H7 (cell line): ENCODE results near the gene PBX3. TPM values are rescaled to one million over a fixed set of nuclear protein-coding genes. Genes with fewer than 3 reads are reported as not detected.

Experiments used
- DNase-seq: peaks from one replicate; pipeline ENCODE4 v3.0.0; 2012
- H3K27me3 ChIP-seq: 2 replicates; pipeline ENCODE4 v1.6.0; 2011; ENCODE audit warnings: mild to moderate bottlenecking, low read length; ENCODE audit not compliant: control insufficient read depth, insufficient read depth
- H3K36me3 ChIP-seq: replicated peaks from 2 replicates; pipeline ENCODE4 v1.5.1; 2011; ENCODE audit warnings: low read length; ENCODE audit not compliant: control insufficient read depth, insufficient read depth
- H3K4me3 ChIP-seq: 2 replicates; pipeline ENCODE4 v1.5.1; 2011; ENCODE audit warnings: low read depth, mild to moderate bottlenecking, control low read depth, low read length, moderate library complexity; ENCODE audit not compliant: insufficient read depth
- total RNA-seq: library from RNA; depleted of rRNA; stranded (reverse); fragments of >200 nt; shearing (Covaris generic); gene quantifications from 2 replicates; pipeline ENCODE4 v1.2.3, GENCODE V29; 2014

The PBX3 gene
- total RNA-seq, 1 experiment from 2014 or later = 46.9 TPM

DNA sequence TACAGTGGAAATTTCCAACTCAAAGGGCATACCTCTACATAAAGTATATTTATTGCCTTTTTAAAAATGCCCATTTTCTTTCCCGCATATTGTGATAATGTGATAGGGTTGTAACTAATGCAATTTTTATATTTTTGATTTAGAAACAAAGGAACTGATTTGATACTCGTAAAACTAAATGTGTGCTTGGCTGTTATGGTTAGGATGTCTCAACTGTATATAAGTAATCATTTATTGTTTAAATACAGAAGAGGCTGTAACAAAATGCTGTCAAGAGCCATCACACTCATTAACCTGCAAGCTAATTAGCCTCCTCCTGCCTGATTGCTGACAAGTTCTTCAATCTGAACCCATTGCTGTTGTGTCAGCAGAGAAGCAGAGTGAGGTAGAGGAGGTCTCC lies 149.2 kb downstream of the PBX3 start:
- Histone ChIP-seq H3K36me3 (no peaks in the 10 kb centered on the region), H3K4me3 (no peak overlapping the region), H3K27me3 (no peaks in the 10 kb centered on the region)
- no peak for DNase-seq

GRCh38 chr9:125896964-125897363 lies 149.8 kb downstream of the PBX3 start:
- no peaks in the 10 kb centered on the region for H3K27me3 ChIP-seq
- H3K36me3 ChIP-seq = no peaks in the 10 kb centered on the region

GRCh38 chr9:125897481-125897880 lies 150.3 kb downstream of the PBX3 start:
- no peak for DNase-seq
- Histone ChIP-seq H3K27me3 (no peaks in the 10 kb centered on the region), H3K4me3 (no peak overlapping the region), H3K36me3 (no peaks in the 10 kb centered on the region)

More at GRCh38 chr9:125896964-125897363, 149.8 kb downstream of the PBX3 start:
- H3K4me3 ChIP-seq = no peak overlapping the region
- DNase-seq = no peak

DNA sequence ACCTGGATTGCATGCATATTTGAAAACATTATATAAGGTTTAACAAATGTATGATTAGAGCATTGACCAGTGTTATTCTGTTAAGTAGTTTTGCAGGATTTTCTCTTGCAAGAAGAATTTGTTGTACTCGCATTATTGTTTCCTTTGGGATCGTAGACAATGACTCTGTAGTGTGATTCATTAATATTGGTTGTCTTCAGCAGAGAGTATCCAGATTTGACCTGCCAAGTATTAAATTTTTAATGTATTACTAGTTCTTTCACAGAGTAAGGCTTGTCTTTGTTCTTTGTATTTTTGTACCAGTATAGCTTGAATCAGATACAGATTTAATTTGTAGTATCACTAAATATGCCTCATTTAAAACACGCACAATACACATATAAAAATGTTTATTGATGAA lies 155.0 kb downstream of the PBX3 start:
- DNase-seq = no peak
- H3K36me3 ChIP-seq = no peaks in the 10 kb centered on the region
- no peaks in the 10 kb centered on the region for H3K27me3 ChIP-seq
- no peak overlapping the region for H3K4me3 ChIP-seq

DNA sequence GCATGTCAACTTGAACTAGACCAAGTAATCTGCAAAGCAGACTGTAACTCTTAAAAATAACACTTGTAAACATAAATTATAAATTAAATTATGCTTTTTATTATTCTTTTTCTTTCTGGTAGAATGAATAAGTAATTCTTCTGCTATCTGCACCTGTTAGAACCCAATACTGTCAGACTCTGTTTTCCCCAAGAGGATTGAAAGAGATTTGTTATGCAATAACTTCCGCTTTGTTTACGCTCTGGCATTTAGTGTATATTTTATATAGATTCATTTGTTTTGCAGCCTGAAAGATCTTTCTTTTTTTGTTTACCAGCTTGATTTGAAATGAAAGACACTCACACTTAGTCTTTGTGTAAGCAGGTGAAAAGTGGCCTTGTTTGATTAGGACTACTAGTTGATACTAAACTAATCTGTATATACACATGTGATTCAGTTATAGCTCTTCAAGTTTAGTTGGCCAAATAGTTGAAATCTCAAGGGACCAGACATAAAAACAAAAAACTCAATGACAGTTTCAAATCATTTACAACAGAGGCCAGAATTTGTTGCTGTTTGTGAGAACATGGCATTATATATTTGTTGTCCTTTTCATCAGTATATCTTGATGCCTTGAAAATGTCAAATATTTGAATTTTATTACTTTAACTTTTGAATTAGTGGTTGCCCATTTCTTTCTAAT lies 155.8 kb downstream of the PBX3 start:
- DNase-seq = no peak
- Histone ChIP-seq H3K4me3 (no peak overlapping the region), H3K27me3 (no peaks in the 10 kb centered on the region), H3K36me3 (no peaks in the 10 kb centered on the region)

- Histone ChIP-seq H3K27me3 (no peaks in the 10 kb centered on the region), H3K36me3 (no peaks in the 10 kb centered on the region), H3K4me3 (no peak overlapping the region)
- DNase-seq = no peak
Measured at GRCh38 chr9:125904155-125904851, 157.1 kb downstream of the PBX3 start.

DNA sequence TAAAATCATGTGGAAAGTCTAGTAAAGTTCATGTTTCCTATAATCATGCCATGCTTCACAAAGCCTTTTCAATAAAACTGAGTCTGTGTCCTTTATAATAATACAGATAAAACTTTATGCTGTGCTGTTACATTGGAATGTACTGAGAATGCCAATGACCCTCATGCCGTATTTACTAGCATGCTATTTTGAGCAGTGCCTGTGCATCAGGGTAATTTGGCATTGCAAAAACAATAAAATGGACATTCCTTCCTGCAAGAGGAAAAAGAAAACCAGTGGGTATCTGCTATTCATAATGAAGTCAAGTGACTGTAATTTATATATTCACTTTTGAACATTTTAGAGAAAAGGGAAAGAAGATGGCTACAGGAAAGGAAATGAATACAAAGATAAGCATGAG lies 159.0 kb downstream of the PBX3 start:
- no peaks in the 10 kb centered on the region for H3K27me3 ChIP-seq
- no peak for DNase-seq

GRCh38 chr9:125906893-125907292 lies 159.7 kb downstream of the PBX3 start:
- no peak for DNase-seq
- H3K27me3 ChIP-seq = no peaks in the 10 kb centered on the region

More for the DNA sequence above, 159.0 kb downstream of the PBX3 start:
- Histone ChIP-seq H3K36me3 (no peaks in the 10 kb centered on the region), H3K4me3 (no peak overlapping the region)

DNA sequence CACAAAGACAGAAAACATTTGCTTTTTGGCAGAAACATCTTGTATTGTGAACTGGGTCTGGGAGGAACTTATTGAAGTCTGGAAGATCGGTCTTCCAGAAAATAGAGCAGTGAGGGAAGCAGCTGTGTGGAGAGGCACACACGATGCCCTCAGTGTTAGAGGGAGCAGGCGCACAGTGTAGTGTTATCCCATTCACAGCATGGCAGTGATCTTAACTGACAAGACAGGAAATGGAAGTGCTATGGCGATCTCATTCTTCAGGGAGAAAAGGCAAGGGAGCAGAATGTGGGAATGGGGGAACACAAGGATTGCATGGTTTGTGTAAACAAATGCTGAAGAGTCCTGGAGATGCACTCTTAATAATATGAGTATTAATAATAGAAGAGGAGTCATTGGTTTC lies 161.0 kb downstream of the PBX3 start:
- Histone ChIP-seq H3K4me3 (no peak overlapping the region), H3K27me3 (no peaks in the 10 kb centered on the region), H3K36me3 (no peaks in the 10 kb centered on the region)
- no peak for DNase-seq

More at GRCh38 chr9:125906893-125907292, 159.7 kb downstream of the PBX3 start:
- Histone ChIP-seq H3K36me3 (no peaks in the 10 kb centered on the region), H3K4me3 (no peak overlapping the region)

DNA sequence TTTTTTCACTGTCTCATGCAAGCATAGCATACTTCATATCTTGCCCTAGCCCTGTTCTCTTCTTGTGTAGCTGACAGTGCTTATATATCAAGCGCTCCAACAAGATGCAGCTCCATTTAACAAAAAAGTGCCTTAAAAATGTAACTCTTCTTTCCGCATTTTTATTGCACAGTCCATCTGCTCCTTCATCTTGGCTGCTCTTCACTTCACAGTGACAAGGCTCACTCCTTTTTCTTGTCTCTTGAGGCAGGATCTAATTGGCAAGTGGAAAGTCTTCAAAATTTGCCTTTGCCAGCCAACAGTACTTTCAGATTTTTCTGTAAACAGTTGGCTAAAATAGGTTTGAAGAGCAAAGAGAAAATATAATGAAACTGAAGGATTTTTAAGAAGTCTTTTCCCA lies 161.8 kb downstream of the PBX3 start:
- no peak for DNase-seq
- no peaks in the 10 kb centered on the region for H3K27me3 ChIP-seq
- no peaks in the 10 kb centered on the region for H3K36me3 ChIP-seq
- H3K4me3 ChIP-seq = no peak overlapping the region

DNA sequence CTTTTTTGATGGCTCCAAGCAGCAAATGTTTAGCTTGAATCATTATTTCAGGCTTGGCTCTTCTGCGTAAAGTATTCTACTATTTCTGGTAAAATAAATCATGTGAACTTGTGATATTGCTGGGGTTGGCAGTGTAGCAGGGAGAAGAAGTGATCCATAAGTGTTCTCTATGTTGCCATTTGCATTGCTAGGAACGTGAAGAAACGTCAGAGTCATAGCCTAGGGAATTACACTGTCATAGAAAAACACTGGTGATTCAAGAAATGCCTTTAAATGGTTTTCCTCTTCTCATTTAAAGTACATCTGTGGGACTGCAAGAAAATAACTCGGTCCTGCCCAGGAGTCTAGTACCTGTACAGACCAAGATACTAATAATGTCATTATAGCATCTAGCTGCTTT lies 162.3 kb downstream of the PBX3 start:
- no peaks in the 10 kb centered on the region for H3K36me3 ChIP-seq
- DNase-seq = no peak
- H3K4me3 ChIP-seq = no peak overlapping the region
- no peaks in the 10 kb centered on the region for H3K27me3 ChIP-seq

GRCh38 chr9:125910286-125910685 lies 163.1 kb downstream of the PBX3 start:
- Histone ChIP-seq H3K27me3 (no peaks in the 10 kb centered on the region), H3K4me3 (no peak overlapping the region), H3K36me3 (no peaks in the 10 kb centered on the region)

GRCh38 chr9:125911861-125912644 lies 164.9 kb downstream of the PBX3 start:
- H3K36me3 ChIP-seq = no peaks in the 10 kb centered on the region
- H3K4me3 ChIP-seq = no peak overlapping the region
- DNase-seq = no peak
- H3K27me3 ChIP-seq = no peaks in the 10 kb centered on the region

More at GRCh38 chr9:125910286-125910685, 163.1 kb downstream of the PBX3 start:
- DNase-seq = no peak

GRCh38 chr9:125912667-125913066 lies 165.5 kb downstream of the PBX3 start:
- no peaks in the 10 kb centered on the region for H3K27me3 ChIP-seq
- DNase-seq = no peak
- no peak overlapping the region for H3K4me3 ChIP-seq
- no peaks in the 10 kb centered on the region for H3K36me3 ChIP-seq

DNA sequence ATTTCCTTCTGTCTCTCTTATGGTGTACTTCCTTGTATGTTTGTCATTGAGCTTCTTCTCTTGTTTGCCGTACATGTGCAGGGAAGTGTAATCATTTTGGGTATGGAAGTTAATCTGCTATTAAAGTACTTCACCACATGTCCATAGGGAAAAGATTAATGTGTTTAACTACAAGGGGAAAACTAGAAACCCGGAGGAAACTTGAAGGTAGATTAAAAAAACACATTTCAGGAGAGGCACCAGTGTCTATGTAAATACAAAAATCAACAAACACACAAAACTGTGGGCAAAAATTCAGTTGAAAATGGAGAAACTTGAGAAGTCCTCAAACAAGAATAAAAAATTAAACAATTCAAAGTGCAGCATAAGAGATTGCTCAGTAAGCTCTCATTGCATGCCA lies 166.4 kb downstream of the PBX3 start:
- Histone ChIP-seq H3K4me3 (no peak overlapping the region), H3K36me3 (no peaks in the 10 kb centered on the region), H3K27me3 (no peaks in the 10 kb centered on the region)
- DNase-seq = no peak
